ENCODE data around the gene ERVV-1.
"Not testable (repeated sequence)": the region's sequence is repeated elsewhere in the genome, so short reads cannot be mapped to it uniquely, and the experiment has no call there.

The ERVV-1 gene

GRCh38 chr19:53013621-53014020 lies at the start of gene ERVV-1:
Gene ERVV-1 (plus strand): TSS chr19:53013921. CDS start chr19:53014091, 170 bp downstream.
- no peak for DNase-seq

GRCh38 chr19:52967772-52968171 lies 45.9 kb upstream of the ERVV-1 start:
- no peak for DNase-seq

GRCh38 chr19:52981329-52981728 lies 32.4 kb upstream of the ERVV-1 start:
- DNase-seq, result no peak

GRCh38 chr19:52983167-52983566 lies 30.6 kb upstream of the ERVV-1 start:
- not testable (repeated sequence) for DNase-seq

- DNase-seq, result no peak
These were observed 26.5 kb upstream of the ERVV-1 start for GRCh38 chr19:52987221-52987620.

GRCh38 chr19:52988506-52988905 lies 25.2 kb upstream of the ERVV-1 start:
- no peak for DNase-seq

- no peak for DNase-seq
These were observed 22.8 kb upstream of the ERVV-1 start for GRCh38 chr19:52990759-52991418.

GRCh38 chr19:52991484-52991883 lies 22.2 kb upstream of the ERVV-1 start:
- DNase-seq, result no peak

GRCh38 chr19:52992109-52993004 lies 21.4 kb upstream of the ERVV-1 start:
- no peak for DNase-seq

- peak; percentile 34 to 58 for DNase-seq
These were observed 20.2 kb upstream of the ERVV-1 start for GRCh38 chr19:52993342-52994178.

GRCh38 chr19:52995711-52996110 lies 18.0 kb upstream of the ERVV-1 start:
- no peak for DNase-seq

GRCh38 chr19:52997975-52998374 lies 15.7 kb upstream of the ERVV-1 start:
- no peak for DNase-seq

GRCh38 chr19:53002479-53002878 lies 11.2 kb upstream of the ERVV-1 start:
- DNase-seq, result no peak

- DNase-seq, result no peak
These were observed 9.5 kb upstream of the ERVV-1 start for GRCh38 chr19:53004242-53004641.

GRCh38 chr19:53007200-53007599 lies 6.5 kb upstream of the ERVV-1 start:
- DNase-seq, result no peak

- DNase-seq, result no peak
These were observed 6.1 kb upstream of the ERVV-1 start for GRCh38 chr19:53007606-53008005.

GRCh38 chr19:53008061-53008778 lies 5.5 kb upstream of the ERVV-1 start:
- no peak for DNase-seq

- DNase-seq, result no peak
These were observed 3.2 kb upstream of the ERVV-1 start for GRCh38 chr19:53010494-53010893.

GRCh38 chr19:53012006-53012405 lies 1.7 kb upstream of the ERVV-1 start:
- DNase-seq, result no peak

GRCh38 chr19:53015159-53015558 lies 1.4 kb downstream of the ERVV-1 start:
- DNase-seq, result no peak

- no peak for DNase-seq
These were observed 2.0 kb downstream of the ERVV-1 start for GRCh38 chr19:53015730-53016129.

GRCh38 chr19:53019684-53020083 lies 6.0 kb downstream of the ERVV-1 start:
- DNase-seq, result no peak

- not testable (repeated sequence) for DNase-seq
These were observed 14.6 kb downstream of the ERVV-1 start for GRCh38 chr19:53028306-53028705.
